Right renal cortex interstitium (tissue), 3 donors: ENCODE data around the gene MATN4. TPM values are rescaled to one million over a fixed set of nuclear protein-coding genes. Genes with fewer than 3 reads are reported as not detected.

Experiments
- DNase-seq, 3 donors: peaks; one replicate each; pipeline ENCODE4 v3.0.0-alpha.2; 2013; ENCODE audit warnings: low read depth in 3 of 3, low spot score in 2 of 3
- polyA plus RNA-seq, 3 donors: library from polyadenylated mRNA; unstranded; fragments of 120-200 nt; gene quantifications; one replicate each; pipeline ENCODE4 v1.2.1, GENCODE V29; 2013; ENCODE audit not compliant: insufficient read length in 3 of 3

The MATN4 gene
- polyA plus RNA-seq, 3 donors: 0.13 to 0.33 (median 0.17) TPM

GRCh38 chr20:45316150-45317080 is 8.3 kb upstream of the MATN4 start:
- no peak for DNase-seq

GRCh38 chr20:45315672-45316071 is 7.6 kb upstream of the MATN4 start:
- no peak for DNase-seq

- DNase-seq: no peak
Measured at GRCh38 chr20:45313943-45314342, 5.8 kb upstream of the MATN4 start.

- DNase-seq: no peak
Measured at GRCh38 chr20:45313065-45313695, 5.1 kb upstream of the MATN4 start.

GRCh38 chr20:45312241-45312640 is 4.1 kb upstream of the MATN4 start:
- DNase-seq: no peak

- DNase-seq: no peak
Measured at GRCh38 chr20:45311589-45312211, 3.6 kb upstream of the MATN4 start.

GRCh38 chr20:45309075-45309474 is 976 bp upstream of the MATN4 start:
- no peak for DNase-seq

GRCh38 chr20:45307076-45307640 is 941 bp downstream of the MATN4 start:
- DNase-seq: no peak

GRCh38 chr20:45306431-45306982 is 1.6 kb downstream of the MATN4 start, which contains the start of gene RBPJL:
Gene RBPJL, plus strand, starts transcription at chr20:45306840. Its CDS starts 83 bp downstream, at chr20:45306923.
- no peak for DNase-seq

- DNase-seq: no peak
Measured at GRCh38 chr20:45305262-45305661, 2.8 kb downstream of the MATN4 start.

- no peak for DNase-seq
Measured at GRCh38 chr20:45304464-45304999, 3.6 kb downstream of the MATN4 start.

GRCh38 chr20:45303586-45304463 is 4.3 kb downstream of the MATN4 start:
- DNase-seq: no peak

GRCh38 chr20:45301824-45302271 is 6.3 kb downstream of the MATN4 start:
- DNase-seq: no peak

- DNase-seq: no peak
Measured at GRCh38 chr20:45300961-45301360, 7.1 kb downstream of the MATN4 start.

- no peak for DNase-seq
Measured at GRCh38 chr20:45299786-45300185, 8.3 kb downstream of the MATN4 start.

- DNase-seq: no peak
Measured at GRCh38 chr20:45297786-45298497, 10.2 kb downstream of the MATN4 start.

- DNase-seq: no peak
Measured at GRCh38 chr20:45294659-45295058, 13.4 kb downstream of the MATN4 start.

GRCh38 chr20:45294003-45294368 is 14.1 kb downstream of the MATN4 start:
- DNase-seq: no peak
